HEK293 (cell line): ENCODE data around the gene RPL35A.

Experiments
- CTCF ChIA-PET: fragments of 350-600 bp; formaldehyde crosslinking; extraction: SDS; loops from one replicate; lab custom pipeline; 2021; ENCODE audit warnings: antibody characterized with exemption; lab: Yijun Ruan, JAX
- POLR2A ChIA-PET: fragments of 300-600 bp; formaldehyde crosslinking; extraction: SDS; loops from one replicate; lab custom pipeline; 2020; ENCODE audit warnings: antibody characterized with exemption, inconsistent platforms; lab: Yijun Ruan, JAX
- H3K27ac ChIP-seq: fragments of 200-500 bp; sonication (Bioruptor generic); 2 replicates; pipeline ENCODE4 v1.5.1; 2014; ENCODE audit warnings: low read depth, low read length, control low read depth, inconsistent platforms; ENCODE audit errors: extremely low read depth
- H3K36me3 ChIP-seq, 2 experiments: fragments of 200-500 bp in 1 of 2; sonication (Bioruptor generic) in 1 of 2; 1 replicate in 1 of 2; 2 replicates in 1 of 2; pipeline ENCODE4 v1.5.1; 2014 to 2017; ENCODE audit warnings: inconsistent platforms in 2 of 2, low read length in 2 of 2; ENCODE audit not compliant: control insufficient read depth in 2 of 2, insufficient read depth in 1 of 2
- H3K4me1 ChIP-seq: fragments of 200-500 bp; sonication (Bioruptor generic); 2 replicates; pipeline ENCODE4 v1.5.1; 2014; ENCODE audit warnings: mild to moderate bottlenecking, low read length, inconsistent platforms; ENCODE audit not compliant: control insufficient read depth, insufficient read depth
- H3K4me3 ChIP-seq: 2 replicates; pipeline ENCODE4 v1.5.1; 2011; ENCODE audit warnings: low read depth, mild to moderate bottlenecking, control low read depth, low read length, moderate library complexity
- H3K9me3 ChIP-seq: fragments of 200-500 bp; sonication (Bioruptor generic); 2 replicates; pipeline ENCODE4 v1.5.1; 2014; ENCODE audit warnings: low read depth, low read length, inconsistent platforms; ENCODE audit not compliant: control insufficient read depth, insufficient read depth
- BCL6B ChIP-seq: fragments of 450-650 bp; formaldehyde crosslinking; IDR thresholded peaks from 2 replicates; pipeline ENCODE4 v1.5.1; 2017; ENCODE audit warnings: missing biosample characterization, missing genetic modification characterization
- GFI1B ChIP-seq: fragments of 450-650 bp; formaldehyde crosslinking; IDR thresholded peaks from 2 replicates; pipeline ENCODE4 v1.5.1; 2016; ENCODE audit warnings: missing biosample characterization, missing genetic modification characterization
- KLF16 ChIP-seq: fragments of 450-650 bp; formaldehyde crosslinking; IDR thresholded peaks from 2 replicates; pipeline ENCODE4 v1.5.1; 2017; ENCODE audit warnings: missing biosample characterization, missing genetic modification characterization
- SCRT2 ChIP-seq: fragments of 450-650 bp; formaldehyde crosslinking; IDR thresholded peaks from 2 replicates; pipeline ENCODE4 v1.5.1; 2016; ENCODE audit warnings: missing biosample characterization, missing genetic modification characterization
- ZBTB17 ChIP-seq: fragments of 450-650 bp; formaldehyde crosslinking; IDR thresholded peaks from 2 replicates; pipeline ENCODE4 v1.5.1; 2016; ENCODE audit warnings: missing biosample characterization, missing genetic modification characterization
- ZBTB8A ChIP-seq: fragments of 450-650 bp; formaldehyde crosslinking; IDR thresholded peaks from 2 replicates; pipeline ENCODE4 v1.5.1; 2016; ENCODE audit warnings: missing biosample characterization, missing genetic modification characterization
- ZEB2 ChIP-seq: fragments of 450-650 bp; formaldehyde crosslinking; IDR thresholded peaks from 2 replicates; pipeline ENCODE4 v1.5.1; 2016; ENCODE audit warnings: missing biosample characterization, missing genetic modification characterization
- ZFP41 ChIP-seq: fragments of 450-650 bp; formaldehyde crosslinking; IDR thresholded peaks from 2 replicates; pipeline ENCODE4 v1.5.1; 2016; ENCODE audit warnings: missing biosample characterization, missing genetic modification characterization, borderline replicate concordance
- ZNF175 ChIP-seq: fragments of 450-650 bp; formaldehyde crosslinking; IDR thresholded peaks from 2 replicates; pipeline ENCODE4 v1.5.1; 2016; ENCODE audit warnings: missing biosample characterization, missing genetic modification characterization
- ZNF184 ChIP-seq: fragments of 450-650 bp; IDR thresholded peaks from 2 replicates; pipeline ENCODE4 v1.5.1; 2018; ENCODE audit warnings: missing biosample characterization, mild to moderate bottlenecking, missing genetic modification characterization
- ZNF221 ChIP-seq: fragments of 450-650 bp; formaldehyde crosslinking; IDR thresholded peaks from 2 replicates; pipeline ENCODE4 v1.5.1; 2017; ENCODE audit warnings: missing biosample characterization, missing genetic modification characterization, borderline replicate concordance
- ZNF24 ChIP-seq: fragments of 450-650 bp; formaldehyde crosslinking; IDR thresholded peaks from 2 replicates; pipeline ENCODE4 v1.5.1; 2016; ENCODE audit warnings: missing biosample characterization, missing genetic modification characterization
- ZNF302 ChIP-seq: fragments of 450-650 bp; formaldehyde crosslinking; IDR thresholded peaks from 2 replicates; pipeline ENCODE4 v1.5.1; 2016; ENCODE audit warnings: missing biosample characterization, missing genetic modification characterization, low read depth
- ZNF37A ChIP-seq: fragments of 450-650 bp; IDR thresholded peaks from 2 replicates; pipeline ENCODE4 v1.5.1; 2018; ENCODE audit warnings: missing biosample characterization, missing genetic modification characterization
- ZNF423 ChIP-seq: fragments of 450-650 bp; formaldehyde crosslinking; IDR thresholded peaks from 2 replicates; pipeline ENCODE4 v1.5.1; 2016; ENCODE audit warnings: missing biosample characterization, missing genetic modification characterization
- ZNF426 ChIP-seq: fragments of 450-650 bp; formaldehyde crosslinking; IDR thresholded peaks from 2 replicates; pipeline ENCODE4 v1.5.1; 2017; ENCODE audit warnings: missing biosample characterization, missing genetic modification characterization, mild to moderate bottlenecking, inconsistent platforms, moderate library complexity
- ZNF692 ChIP-seq: fragments of 450-650 bp; formaldehyde crosslinking; IDR thresholded peaks from 2 replicates; pipeline ENCODE4 v1.5.1; 2016; ENCODE audit warnings: missing biosample characterization, missing genetic modification characterization
- ZSCAN16 ChIP-seq: fragments of 450-650 bp; formaldehyde crosslinking; IDR thresholded peaks from 2 replicates; pipeline ENCODE4 v1.5.1; 2016; ENCODE audit warnings: missing biosample characterization, missing genetic modification characterization
- TF ChIP-seq, protein P1 (sequence below): fragments of 450-650 bp; formaldehyde crosslinking; IDR thresholded peaks from 2 replicates; pipeline ENCODE4 v1.5.1; 2017; ENCODE audit warnings: missing biosample characterization, missing genetic modification characterization
- TF ChIP-seq, protein P2 (sequence below): fragments of 450-650 bp; formaldehyde crosslinking; IDR thresholded peaks from 2 replicates; pipeline ENCODE4 v1.5.1; 2016; ENCODE audit warnings: missing biosample characterization, missing genetic modification characterization
- TF ChIP-seq, protein P3 (sequence below): fragments of 450-650 bp; formaldehyde crosslinking; IDR thresholded peaks from 2 replicates; pipeline ENCODE4 v1.5.1; 2016; ENCODE audit warnings: missing biosample characterization, missing genetic modification characterization
- TF ChIP-seq, protein P4 (sequence below): fragments of 450-650 bp; formaldehyde crosslinking; IDR thresholded peaks from 2 replicates; pipeline ENCODE4 v1.5.1; 2016; ENCODE audit warnings: missing biosample characterization, missing genetic modification characterization
- TF ChIP-seq, protein P5 (sequence below): fragments of 450-650 bp; formaldehyde crosslinking; optimal IDR thresholded peaks from 2 replicates; pipeline ENCODE3; 2016; ENCODE audit warnings: missing biosample characterization, mild to moderate bottlenecking, missing genetic modification characterization

Gene RPL35A

GRCh38 chr3:197989651-197990050, 39.7 kb downstream of the RPL35A start:
- no peak for TF ChIP-seq ZNF426 (tag by site-specific recombination)
- TF ChIP-seq, protein P1, sequence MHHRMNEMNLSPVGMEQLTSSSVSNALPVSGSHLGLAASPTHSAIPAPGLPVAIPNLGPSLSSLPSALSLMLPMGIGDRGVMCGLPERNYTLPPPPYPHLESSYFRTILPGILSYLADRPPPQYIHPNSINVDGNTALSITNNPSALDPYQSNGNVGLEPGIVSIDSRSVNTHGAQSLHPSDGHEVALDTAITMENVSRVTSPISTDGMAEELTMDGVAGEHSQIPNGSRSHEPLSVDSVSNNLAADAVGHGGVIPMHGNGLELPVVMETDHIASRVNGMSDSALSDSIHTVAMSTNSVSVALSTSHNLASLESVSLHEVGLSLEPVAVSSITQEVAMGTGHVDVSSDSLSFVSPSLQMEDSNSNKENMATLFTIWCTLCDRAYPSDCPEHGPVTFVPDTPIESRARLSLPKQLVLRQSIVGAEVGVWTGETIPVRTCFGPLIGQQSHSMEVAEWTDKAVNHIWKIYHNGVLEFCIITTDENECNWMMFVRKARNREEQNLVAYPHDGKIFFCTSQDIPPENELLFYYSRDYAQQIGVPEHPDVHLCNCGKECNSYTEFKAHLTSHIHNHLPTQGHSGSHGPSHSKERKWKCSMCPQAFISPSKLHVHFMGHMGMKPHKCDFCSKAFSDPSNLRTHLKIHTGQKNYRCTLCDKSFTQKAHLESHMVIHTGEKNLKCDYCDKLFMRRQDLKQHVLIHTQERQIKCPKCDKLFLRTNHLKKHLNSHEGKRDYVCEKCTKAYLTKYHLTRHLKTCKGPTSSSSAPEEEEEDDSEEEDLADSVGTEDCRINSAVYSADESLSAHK (tag by site-specific recombination): no peak
- TF ChIP-seq KLF16: no peak
- TF ChIP-seq, protein P2, sequence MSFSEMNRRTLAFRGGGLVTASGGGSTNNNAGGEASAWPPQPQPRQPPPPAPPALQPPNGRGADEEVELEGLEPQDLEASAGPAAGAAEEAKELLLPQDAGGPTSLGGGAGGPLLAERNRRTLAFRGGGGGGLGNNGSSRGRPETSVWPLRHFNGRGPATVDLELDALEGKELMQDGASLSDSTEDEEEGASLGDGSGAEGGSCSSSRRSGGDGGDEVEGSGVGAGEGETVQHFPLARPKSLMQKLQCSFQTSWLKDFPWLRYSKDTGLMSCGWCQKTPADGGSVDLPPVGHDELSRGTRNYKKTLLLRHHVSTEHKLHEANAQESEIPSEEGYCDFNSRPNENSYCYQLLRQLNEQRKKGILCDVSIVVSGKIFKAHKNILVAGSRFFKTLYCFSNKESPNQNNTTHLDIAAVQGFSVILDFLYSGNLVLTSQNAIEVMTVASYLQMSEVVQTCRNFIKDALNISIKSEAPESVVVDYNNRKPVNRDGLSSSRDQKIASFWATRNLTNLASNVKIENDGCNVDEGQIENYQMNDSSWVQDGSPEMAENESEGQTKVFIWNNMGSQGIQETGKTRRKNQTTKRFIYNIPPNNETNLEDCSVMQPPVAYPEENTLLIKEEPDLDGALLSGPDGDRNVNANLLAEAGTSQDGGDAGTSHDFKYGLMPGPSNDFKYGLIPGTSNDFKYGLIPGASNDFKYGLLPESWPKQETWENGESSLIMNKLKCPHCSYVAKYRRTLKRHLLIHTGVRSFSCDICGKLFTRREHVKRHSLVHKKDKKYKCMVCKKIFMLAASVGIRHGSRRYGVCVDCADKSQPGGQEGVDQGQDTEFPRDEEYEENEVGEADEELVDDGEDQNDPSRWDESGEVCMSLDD (tag by site-specific recombination): no peak
- TF ChIP-seq ZNF175: no peak
- TF ChIP-seq ZBTB8A: no peak
- no peak for TF ChIP-seq ZNF37A (tag by site-specific recombination)
- TF ChIP-seq ZBTB17 (tag by site-specific recombination): no peak
- TF ChIP-seq ZNF221 (tag by site-specific recombination): no peak
- TF ChIP-seq, protein P3, sequence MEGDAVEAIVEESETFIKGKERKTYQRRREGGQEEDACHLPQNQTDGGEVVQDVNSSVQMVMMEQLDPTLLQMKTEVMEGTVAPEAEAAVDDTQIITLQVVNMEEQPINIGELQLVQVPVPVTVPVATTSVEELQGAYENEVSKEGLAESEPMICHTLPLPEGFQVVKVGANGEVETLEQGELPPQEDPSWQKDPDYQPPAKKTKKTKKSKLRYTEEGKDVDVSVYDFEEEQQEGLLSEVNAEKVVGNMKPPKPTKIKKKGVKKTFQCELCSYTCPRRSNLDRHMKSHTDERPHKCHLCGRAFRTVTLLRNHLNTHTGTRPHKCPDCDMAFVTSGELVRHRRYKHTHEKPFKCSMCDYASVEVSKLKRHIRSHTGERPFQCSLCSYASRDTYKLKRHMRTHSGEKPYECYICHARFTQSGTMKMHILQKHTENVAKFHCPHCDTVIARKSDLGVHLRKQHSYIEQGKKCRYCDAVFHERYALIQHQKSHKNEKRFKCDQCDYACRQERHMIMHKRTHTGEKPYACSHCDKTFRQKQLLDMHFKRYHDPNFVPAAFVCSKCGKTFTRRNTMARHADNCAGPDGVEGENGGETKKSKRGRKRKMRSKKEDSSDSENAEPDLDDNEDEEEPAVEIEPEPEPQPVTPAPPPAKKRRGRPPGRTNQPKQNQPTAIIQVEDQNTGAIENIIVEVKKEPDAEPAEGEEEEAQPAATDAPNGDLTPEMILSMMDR (tag by site-specific recombination): no peak
- no peak for TF ChIP-seq ZNF24 (tag by site-specific recombination)
- no peak for TF ChIP-seq SCRT2 (tag by site-specific recombination)
- TF ChIP-seq GFI1B (tag by site-specific recombination): no peak
- TF ChIP-seq, protein P4, sequence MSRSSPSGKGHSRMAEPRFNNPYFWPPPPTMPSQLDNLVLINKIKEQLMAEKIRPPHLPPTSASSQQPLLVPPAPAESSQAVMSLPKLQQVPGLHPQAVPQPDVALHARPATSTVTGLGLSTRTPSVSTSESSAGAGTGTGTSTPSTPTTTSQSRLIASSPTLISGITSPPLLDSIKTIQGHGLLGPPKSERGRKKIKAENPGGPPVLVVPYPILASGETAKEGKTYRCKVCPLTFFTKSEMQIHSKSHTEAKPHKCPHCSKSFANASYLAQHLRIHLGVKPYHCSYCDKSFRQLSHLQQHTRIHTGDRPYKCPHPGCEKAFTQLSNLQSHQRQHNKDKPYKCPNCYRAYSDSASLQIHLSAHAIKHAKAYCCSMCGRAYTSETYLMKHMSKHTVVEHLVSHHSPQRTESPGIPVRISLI: no peak
- TF ChIP-seq ZNF302 (tag by site-specific recombination): no peak
- TF ChIP-seq, all 188 proteins: peak for 0
- Histone ChIP-seq H3K36me3 (peaks cover 0 to 24% of the 10 kb centered on the region in 2 experiments; a peak in 2 of 3 replicates), H3K4me1 (no peaks in the 10 kb centered on the region), H3K27ac (no peak overlapping the region), H3K4me3 (no peak overlapping the region), H3K9me3 (no peaks in the 10 kb centered on the region)
- POLR2A ChIA-PET: no interaction called here
- CTCF ChIA-PET: interaction anchor here (0.5 kb wide), 1 partner anchor 51 kb away, joined by 3 read pairs; no protein-coding TSS in a partner anchor

DNA sequence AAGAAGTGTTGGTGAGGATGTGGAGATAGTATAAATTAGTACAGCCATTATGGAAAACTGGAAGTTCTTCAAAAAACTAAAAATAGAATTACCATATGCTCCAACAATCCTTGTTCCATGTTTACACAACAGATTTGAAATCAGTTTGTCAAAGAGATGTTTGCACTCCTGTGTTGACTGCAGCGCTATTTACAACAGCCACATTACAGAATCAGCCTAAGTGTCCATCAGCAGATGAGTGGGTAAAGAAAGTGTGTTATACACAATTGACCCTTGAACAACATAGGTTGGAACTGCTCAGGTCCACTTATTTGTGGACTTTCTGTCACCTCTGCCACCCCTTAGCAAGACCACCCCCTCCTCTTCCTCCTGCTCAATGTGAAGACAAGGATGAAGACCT, 44.7 kb downstream of the RPL35A start:
- H3K9me3 ChIP-seq: no peaks in the 10 kb centered on the region
- ChIA-PET CTCF (no interaction called here), POLR2A (no interaction called here)
- H3K27ac ChIP-seq: no peak overlapping the region
- peaks cover 0 to 21% of the 10 kb centered on the region in 2 experiments; a peak in 2 of 3 replicates for H3K36me3 ChIP-seq
- H3K4me1 ChIP-seq: no peaks in the 10 kb centered on the region
- H3K4me3 ChIP-seq: no peak overlapping the region
- no peak for TF ChIP-seq ZFP41
- no peak for TF ChIP-seq ZEB2 (tag by site-specific recombination)
- TF ChIP-seq ZNF692 (tag by site-specific recombination): no peak
- TF ChIP-seq ZNF423 (tag by site-specific recombination): no peak
- TF ChIP-seq, protein P5, sequence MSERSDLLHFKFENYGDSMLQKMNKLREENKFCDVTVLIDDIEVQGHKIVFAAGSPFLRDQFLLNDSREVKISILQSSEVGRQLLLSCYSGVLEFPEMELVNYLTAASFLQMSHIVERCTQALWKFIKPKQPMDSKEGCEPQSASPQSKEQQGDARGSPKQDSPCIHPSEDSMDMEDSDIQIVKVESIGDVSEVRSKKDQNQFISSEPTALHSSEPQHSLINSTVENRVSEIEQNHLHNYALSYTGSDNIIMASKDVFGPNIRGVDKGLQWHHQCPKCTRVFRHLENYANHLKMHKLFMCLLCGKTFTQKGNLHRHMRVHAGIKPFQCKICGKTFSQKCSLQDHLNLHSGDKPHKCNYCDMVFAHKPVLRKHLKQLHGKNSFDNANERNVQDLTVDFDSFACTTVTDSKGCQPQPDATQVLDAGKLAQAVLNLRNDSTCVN (tag by site-specific recombination): no peak
- TF ChIP-seq ZNF184 (tag by site-specific recombination): no peak
- TF ChIP-seq ZSCAN16 (tag by site-specific recombination): no peak
- TF ChIP-seq BCL6B (tag by site-specific recombination): no peak
